Panc1 (cell line): ENCODE data around the gene RP9. TPM values are rescaled to one million over a fixed set of nuclear protein-coding genes. Genes with fewer than 3 reads are reported as not detected.
A peak's percentile ranks its signal among the peaks of the same experiment; 100 is the strongest.

Experiments
- ATAC-seq: fragments of 200-7000 bp; cut with Tn5 transposase; 2 replicates; pipeline ENCODE4 v1.9.1; 2020; ENCODE audit warnings: mild to moderate bottlenecking, moderate library complexity
- BruUV-seq: library from RNA; stranded (reverse); fragments of 400-500 nt; replicated peaks from 2 replicates; lab custom pipeline; 2021; lab: Mats Ljungman, UMichigan
- CTCF ChIA-PET: fragments of 300-600 bp; sonication (Branson Sonifier 250); formaldehyde crosslinking; loops from one replicate; lab custom pipeline; 2022; ENCODE audit warnings: antibody characterized with exemption; lab: Charles Lee
- POLR2A ChIA-PET: fragments of 300-600 bp; sonication (Branson Sonifier 250); formaldehyde crosslinking; loops from one replicate; lab custom pipeline; 2022; ENCODE audit warnings: antibody characterized with exemption; lab: Charles Lee
- DNase-seq: peaks from one replicate; pipeline ENCODE4 v3.0.0-alpha.2; 2010; ENCODE audit warnings: low read depth, low spot score
- H3K27ac ChIP-seq: 2 replicates; pipeline ENCODE4 v1.5.1; 2011; ENCODE audit warnings: mild to moderate bottlenecking, low read length, inconsistent platforms
- H3K27me3 ChIP-seq: fragments of 200-500 bp; sonication (Bioruptor generic); 2 replicates; pipeline ENCODE4 v1.6.0; 2014; ENCODE audit warnings: low read length, inconsistent platforms; ENCODE audit not compliant: control insufficient read depth, insufficient read depth
- H3K36me3 ChIP-seq: fragments of 200-500 bp; sonication (Bioruptor generic); 2 replicates; pipeline ENCODE4 v1.5.1; 2014; ENCODE audit warnings: inconsistent platforms, mild to moderate bottlenecking, low read length, moderate library complexity; ENCODE audit not compliant: control insufficient read depth, insufficient read depth
- H3K4me1 ChIP-seq: 2 replicates; pipeline ENCODE4 v1.5.1; 2011; ENCODE audit warnings: inconsistent platforms, mild to moderate bottlenecking, low read length, moderate library complexity; ENCODE audit not compliant: control insufficient read depth, insufficient read depth
- H3K4me3 ChIP-seq, 2 experiments: 2 replicates each; pipeline ENCODE4 v1.5.1; 2011 to 2012; ENCODE audit warnings: low read depth in 2 of 2, low read length in 2 of 2, mild to moderate bottlenecking in 2 of 2, inconsistent platforms in 1 of 2, moderate library complexity in 1 of 2
- H3K9me3 ChIP-seq: fragments of 200-500 bp; sonication (Bioruptor generic); 2 replicates; pipeline ENCODE4 v1.5.1; 2014; ENCODE audit warnings: low read depth, mild to moderate bottlenecking, inconsistent platforms, low read length, moderate library complexity; ENCODE audit not compliant: control insufficient read depth, insufficient read depth
- POLR2AphosphoS5 ChIP-seq: IDR thresholded peaks from 2 replicates; pipeline ENCODE4 v1.6.1; 2012; ENCODE audit warnings: mild to moderate bottlenecking, low read depth, low read length, moderate library complexity
- SIN3A ChIP-seq: IDR thresholded peaks from 2 replicates; pipeline ENCODE4 v1.6.1; 2012; ENCODE audit warnings: low read depth, mild to moderate bottlenecking, low read length, moderate library complexity, borderline replicate concordance; ENCODE audit not compliant: insufficient read depth
- TCF7L2 ChIP-seq: IDR thresholded peaks from 2 replicates; pipeline ENCODE4 v1.6.1; 2011; ENCODE audit warnings: mild to moderate bottlenecking, low read depth, low read length, inconsistent platforms
- in situ Hi-C: cut with HindIII; loops from 2 replicates; pipeline ENCODE4 v1.10.0; 2016; ENCODE audit warnings: low sequenced_read_pairs, low pct_unique_long_range_greater_than_20kb
- intact Hi-C: fragments of 100-400 bp; cut with micrococcal nuclease; formaldehyde crosslinking; loops from one replicate; pipeline ENCODE4 v1.10.0; 2022; ENCODE audit not compliant: unreplicated experiment
- total RNA-seq: library from RNA; stranded (reverse); gene quantifications from one replicate; pipeline ENCODE4 v1.2.1, GENCODE V29; 2021; ENCODE audit not compliant: unreplicated experiment
- TF ChIP-seq, protein P1 (sequence below): fragments of 450-650 bp; IDR thresholded peaks from 2 replicates; pipeline ENCODE4 v1.5.1; 2017; ENCODE audit warnings: mild to moderate bottlenecking
- TF ChIP-seq, protein P2 (sequence below), 2 experiments: IDR thresholded peaks; 2 replicates each; pipeline ENCODE4 v1.6.1; 2011 to 2012; ENCODE audit warnings: low read depth in 2 of 2, control low read depth in 1 of 2, low read length in 1 of 2, mild to moderate bottlenecking in 1 of 2, moderate library complexity in 1 of 2; ENCODE audit not compliant: insufficient read depth in 1 of 2

The RP9 gene
- total RNA-seq, 1 experiment from 2014 or later, result 22.1 TPM

DNA sequence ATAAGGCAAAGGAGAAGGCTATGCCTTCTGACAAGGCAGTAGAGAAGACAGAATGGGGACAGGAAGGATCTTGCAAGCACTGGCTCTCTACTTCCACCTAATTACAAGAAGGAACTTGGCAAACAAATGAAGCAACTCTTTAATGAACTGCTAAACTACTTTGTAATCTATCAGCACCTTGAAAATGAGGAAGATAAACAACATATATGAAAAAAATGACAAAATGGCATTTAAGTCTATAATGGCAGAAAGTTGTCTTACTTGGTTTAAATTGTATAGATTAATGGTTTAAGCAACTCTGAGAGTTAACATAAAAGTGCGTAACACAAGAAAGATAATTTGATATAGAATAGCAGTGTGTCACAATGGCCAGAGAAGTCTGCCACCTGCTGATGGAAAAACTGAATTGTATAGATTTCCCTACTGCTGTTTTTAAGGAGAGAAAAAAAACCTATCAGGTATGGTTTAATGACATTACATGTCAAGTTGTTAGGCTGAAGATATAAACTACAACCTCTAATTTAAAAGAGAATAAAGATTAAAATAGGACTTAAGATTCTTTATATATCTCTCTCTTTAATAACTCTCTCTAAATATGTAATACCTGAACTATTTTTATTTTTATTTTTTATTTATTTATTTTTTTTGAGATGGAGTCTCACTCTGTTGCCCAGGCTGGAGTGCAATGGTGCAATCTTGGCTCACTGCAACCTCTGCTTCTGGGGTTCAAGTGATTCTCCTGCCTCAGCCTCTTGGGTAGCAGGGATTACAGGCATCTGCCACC lies 58.5 kb downstream of the RP9 start:
- DNase-seq, result no peak
- H3K27ac ChIP-seq, result no peak overlapping the region
- peak; percentile 87 for ATAC-seq
- H3K36me3 ChIP-seq, result no peaks in the 10 kb centered on the region
- ChIA-PET POLR2A (no interaction called here), CTCF (interaction anchor here (0.7 kb wide), 1 partner anchor 75 kb away, joined by 7 read pairs; no protein-coding TSS in a partner anchor)
- in situ Hi-C loops, result no loop called here
- no peaks in the 10 kb centered on the region for H3K9me3 ChIP-seq
- no peaks in the 10 kb centered on the region for H3K4me1 ChIP-seq
- intact Hi-C loops, result no loop called here
- TF ChIP-seq SIN3A, result no peak
- TF ChIP-seq, protein P1, sequence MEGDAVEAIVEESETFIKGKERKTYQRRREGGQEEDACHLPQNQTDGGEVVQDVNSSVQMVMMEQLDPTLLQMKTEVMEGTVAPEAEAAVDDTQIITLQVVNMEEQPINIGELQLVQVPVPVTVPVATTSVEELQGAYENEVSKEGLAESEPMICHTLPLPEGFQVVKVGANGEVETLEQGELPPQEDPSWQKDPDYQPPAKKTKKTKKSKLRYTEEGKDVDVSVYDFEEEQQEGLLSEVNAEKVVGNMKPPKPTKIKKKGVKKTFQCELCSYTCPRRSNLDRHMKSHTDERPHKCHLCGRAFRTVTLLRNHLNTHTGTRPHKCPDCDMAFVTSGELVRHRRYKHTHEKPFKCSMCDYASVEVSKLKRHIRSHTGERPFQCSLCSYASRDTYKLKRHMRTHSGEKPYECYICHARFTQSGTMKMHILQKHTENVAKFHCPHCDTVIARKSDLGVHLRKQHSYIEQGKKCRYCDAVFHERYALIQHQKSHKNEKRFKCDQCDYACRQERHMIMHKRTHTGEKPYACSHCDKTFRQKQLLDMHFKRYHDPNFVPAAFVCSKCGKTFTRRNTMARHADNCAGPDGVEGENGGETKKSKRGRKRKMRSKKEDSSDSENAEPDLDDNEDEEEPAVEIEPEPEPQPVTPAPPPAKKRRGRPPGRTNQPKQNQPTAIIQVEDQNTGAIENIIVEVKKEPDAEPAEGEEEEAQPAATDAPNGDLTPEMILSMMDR, result peak; percentile 79; the same call in 1 of the 2 replicates
- H3K4me3 ChIP-seq, result no peak overlapping the region
- no peaks in the 10 kb centered on the region for H3K27me3 ChIP-seq
- no TSS peak for BruUV-seq

DNA sequence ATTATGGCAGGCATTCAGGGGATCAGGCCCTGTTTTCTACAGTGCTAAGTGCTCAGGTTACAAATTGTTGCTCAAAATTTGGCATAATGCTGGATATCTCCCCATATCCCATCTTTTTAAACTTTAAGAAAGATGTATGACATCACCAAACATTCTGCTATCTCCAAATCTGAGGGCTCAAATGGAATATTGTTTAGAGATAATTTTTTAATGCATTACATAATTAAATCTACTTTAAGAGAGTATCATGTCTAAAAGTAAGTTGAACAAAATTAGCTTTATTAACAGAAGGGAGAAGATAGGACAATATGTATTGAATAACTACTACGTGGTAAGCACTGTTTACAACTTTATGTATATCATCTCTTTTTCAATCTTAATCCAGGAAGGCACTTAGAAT lies 60.5 kb downstream of the RP9 start:
- Histone ChIP-seq H3K9me3 (no peaks in the 10 kb centered on the region), H3K27me3 (no peaks in the 10 kb centered on the region), H3K4me1 (peaks cover 15% of the 10 kb centered on the region; the same call in 1 of the 2 replicates), H3K4me3 (no peak overlapping the region), H3K27ac (no peak overlapping the region), H3K36me3 (no peaks in the 10 kb centered on the region)
- in situ Hi-C loops, result no loop called here
- TSS peak; percentile 10 for BruUV-seq
- TF ChIP-seq POLR2AphosphoS5, result no peak
- TF ChIP-seq, protein P2, sequence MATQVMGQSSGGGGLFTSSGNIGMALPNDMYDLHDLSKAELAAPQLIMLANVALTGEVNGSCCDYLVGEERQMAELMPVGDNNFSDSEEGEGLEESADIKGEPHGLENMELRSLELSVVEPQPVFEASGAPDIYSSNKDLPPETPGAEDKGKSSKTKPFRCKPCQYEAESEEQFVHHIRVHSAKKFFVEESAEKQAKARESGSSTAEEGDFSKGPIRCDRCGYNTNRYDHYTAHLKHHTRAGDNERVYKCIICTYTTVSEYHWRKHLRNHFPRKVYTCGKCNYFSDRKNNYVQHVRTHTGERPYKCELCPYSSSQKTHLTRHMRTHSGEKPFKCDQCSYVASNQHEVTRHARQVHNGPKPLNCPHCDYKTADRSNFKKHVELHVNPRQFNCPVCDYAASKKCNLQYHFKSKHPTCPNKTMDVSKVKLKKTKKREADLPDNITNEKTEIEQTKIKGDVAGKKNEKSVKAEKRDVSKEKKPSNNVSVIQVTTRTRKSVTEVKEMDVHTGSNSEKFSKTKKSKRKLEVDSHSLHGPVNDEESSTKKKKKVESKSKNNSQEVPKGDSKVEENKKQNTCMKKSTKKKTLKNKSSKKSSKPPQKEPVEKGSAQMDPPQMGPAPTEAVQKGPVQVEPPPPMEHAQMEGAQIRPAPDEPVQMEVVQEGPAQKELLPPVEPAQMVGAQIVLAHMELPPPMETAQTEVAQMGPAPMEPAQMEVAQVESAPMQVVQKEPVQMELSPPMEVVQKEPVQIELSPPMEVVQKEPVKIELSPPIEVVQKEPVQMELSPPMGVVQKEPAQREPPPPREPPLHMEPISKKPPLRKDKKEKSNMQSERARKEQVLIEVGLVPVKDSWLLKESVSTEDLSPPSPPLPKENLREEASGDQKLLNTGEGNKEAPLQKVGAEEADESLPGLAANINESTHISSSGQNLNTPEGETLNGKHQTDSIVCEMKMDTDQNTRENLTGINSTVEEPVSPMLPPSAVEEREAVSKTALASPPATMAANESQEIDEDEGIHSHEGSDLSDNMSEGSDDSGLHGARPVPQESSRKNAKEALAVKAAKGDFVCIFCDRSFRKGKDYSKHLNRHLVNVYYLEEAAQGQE (IDR thresholded peaks at IDR 0.05; ENCODE audit: insufficient read depth in 1 of 2, low read depth in 2 of 2, low read length in 1 of 2), result no peak
- TF ChIP-seq, protein P1, result no peak
- TF ChIP-seq SIN3A, result no peak
- TF ChIP-seq TCF7L2, result no peak
- ChIA-PET POLR2A (no interaction called here), CTCF (no interaction called here)
- intact Hi-C loops, result loop anchor here (10.0 kb wide), 1 partner anchor 94 kb away; the partner anchor contains the start of gene FKBP9
- DNase-seq (no peak), ATAC-seq (no peak)
